ENCODE measurements around the gene AK4. TPM values are rescaled to one million over a fixed set of nuclear protein-coding genes. Genes with fewer than 3 reads are reported as not detected.
A peak's percentile ranks its signal among the peaks of the same experiment; 100 is the strongest.

The AK4 gene
- total RNA-seq, 2 donors from 2014 or later = 14.9 to 21.9 TPM

- H3K4me1 Mint-ChIP-seq (ENCODE audit: low read depth) = peaks cover 53% of the 10 kb centered on the region
- H3K27me3 Mint-ChIP-seq (ENCODE audit: low read depth) = peaks cover 9% of the 10 kb centered on the region
- no peak overlapping the region for H3K27ac Mint-ChIP-seq
- peak overlapping the region; percentile 20 to 76 for H3K4me3 Mint-ChIP-seq
- DNase-seq (no peak), ATAC-seq (replicated peaks in 1 of 2) (peak; percentile 22 to 32)
- no peaks in the 10 kb centered on the region for H3K9me3 Mint-ChIP-seq
- peaks cover 0 to 3% of the 10 kb centered on the region in 2 donors for H3K36me3 Mint-ChIP-seq (ENCODE audit: insufficient read depth in 2 of 2)
Observed at GRCh38 chr1:65214340-65215027, 66.5 kb downstream of the AK4 start.

GRCh38 chr1:65216989-65217388 lies 69.0 kb downstream of the AK4 start:
- Mint-ChIP-seq H3K27ac (no peak overlapping the region), H3K9me3 (no peaks in the 10 kb centered on the region), H3K4me1 (ENCODE audit: low read depth) (peaks cover 47% of the 10 kb centered on the region), H3K4me3 (no peak overlapping the region), H3K27me3 (ENCODE audit: low read depth) (no peaks in the 10 kb centered on the region), H3K36me3 (ENCODE audit: insufficient read depth in 2 of 2) (peaks cover 2 to 4% of the 10 kb centered on the region in 2 donors)
- DNase-seq (no peak), ATAC-seq (replicated peaks in 1 of 2) (no peak)

GRCh38 chr1:65221638-65222339 lies 73.8 kb downstream of the AK4 start:
- no peaks in the 10 kb centered on the region for H3K4me1 Mint-ChIP-seq (ENCODE audit: low read depth)
- no peak for DNase-seq
- H3K9me3 Mint-ChIP-seq = no peaks in the 10 kb centered on the region
- H3K27me3 Mint-ChIP-seq (ENCODE audit: low read depth) = no peaks in the 10 kb centered on the region
- H3K4me3 Mint-ChIP-seq = no peak overlapping the region
- no peak overlapping the region for H3K27ac Mint-ChIP-seq
- H3K36me3 Mint-ChIP-seq (ENCODE audit: insufficient read depth in 2 of 2) = peaks cover 4 to 6% of the 10 kb centered on the region in 2 donors
- ATAC-seq (replicated peaks in 1 of 2) = no peak

GRCh38 chr1:65222340-65222940 lies 74.4 kb downstream of the AK4 start:
- DNase-seq (no peak), ATAC-seq (replicated peaks in 1 of 2) (no peak)
- Mint-ChIP-seq H3K36me3 (ENCODE audit: insufficient read depth in 2 of 2) (peaks cover 4 to 6% of the 10 kb centered on the region in 2 donors), H3K27me3 (ENCODE audit: low read depth) (no peaks in the 10 kb centered on the region), H3K9me3 (no peaks in the 10 kb centered on the region), H3K4me1 (ENCODE audit: low read depth) (no peaks in the 10 kb centered on the region), H3K4me3 (no peak overlapping the region), H3K27ac (no peak overlapping the region)

GRCh38 chr1:65224681-65225091 lies 76.7 kb downstream of the AK4 start:
- Mint-ChIP-seq H3K36me3 (ENCODE audit: insufficient read depth in 2 of 2) (peaks cover 2 to 6% of the 10 kb centered on the region in 2 donors), H3K9me3 (no peaks in the 10 kb centered on the region), H3K4me1 (ENCODE audit: low read depth) (peaks cover under 1% of the 10 kb centered on the region), H3K4me3 (no peak overlapping the region), H3K27me3 (ENCODE audit: low read depth) (peaks cover 6% of the 10 kb centered on the region), H3K27ac (no peak overlapping the region)
- ATAC-seq (replicated peaks in 1 of 2) = no peak
- no peak for DNase-seq

GRCh38 chr1:65225179-65225578 lies 77.2 kb downstream of the AK4 start:
- DNase-seq (no peak), ATAC-seq (replicated peaks in 1 of 2) (no peak)
- H3K4me3 Mint-ChIP-seq = no peak overlapping the region
- peaks cover 2 to 4% of the 10 kb centered on the region in 2 donors for H3K36me3 Mint-ChIP-seq (ENCODE audit: insufficient read depth in 2 of 2)
- peaks cover 6% of the 10 kb centered on the region for H3K27me3 Mint-ChIP-seq (ENCODE audit: low read depth)
- H3K27ac Mint-ChIP-seq = no peak overlapping the region
- H3K9me3 Mint-ChIP-seq = no peaks in the 10 kb centered on the region
- H3K4me1 Mint-ChIP-seq (ENCODE audit: low read depth) = peaks cover 5% of the 10 kb centered on the region

- Mint-ChIP-seq H3K36me3 (ENCODE audit: insufficient read depth in 2 of 2) (peaks cover 2 to 4% of the 10 kb centered on the region in 2 donors), H3K4me1 (ENCODE audit: low read depth) (peaks cover 29% of the 10 kb centered on the region), H3K4me3 (no peak overlapping the region), H3K9me3 (no peaks in the 10 kb centered on the region), H3K27ac (no peak overlapping the region), H3K27me3 (ENCODE audit: low read depth) (peaks cover 6% of the 10 kb centered on the region)
- no peak for ATAC-seq (replicated peaks in 1 of 2)
- DNase-seq = no peak
Observed at GRCh38 chr1:65229201-65229600, 81.2 kb downstream of the AK4 start.

- no peak for ATAC-seq (replicated peaks in 1 of 2)
- Mint-ChIP-seq H3K4me1 (ENCODE audit: low read depth) (peaks cover 29% of the 10 kb centered on the region), H3K27me3 (ENCODE audit: low read depth) (peaks cover 6% of the 10 kb centered on the region), H3K9me3 (no peaks in the 10 kb centered on the region), H3K36me3 (ENCODE audit: insufficient read depth in 2 of 2) (peaks cover 0 to 2% of the 10 kb centered on the region in 2 donors), H3K27ac (no peak overlapping the region), H3K4me3 (no peak overlapping the region)
- DNase-seq = no peak
Observed at GRCh38 chr1:65229754-65230339, 81.8 kb downstream of the AK4 start.

- H3K27ac Mint-ChIP-seq = peak overlapping the region; percentile 16
- H3K36me3 Mint-ChIP-seq (ENCODE audit: insufficient read depth in 2 of 2) = peaks cover under 1 to 2% of the 10 kb centered on the region in 2 donors
- peaks cover 6% of the 10 kb centered on the region for H3K27me3 Mint-ChIP-seq (ENCODE audit: low read depth)
- H3K4me1 Mint-ChIP-seq (ENCODE audit: low read depth) = peaks cover 29% of the 10 kb centered on the region
- H3K9me3 Mint-ChIP-seq = no peaks in the 10 kb centered on the region
- H3K4me3 Mint-ChIP-seq = peak overlapping the region; percentile 46 to 53
- ATAC-seq (replicated peaks in 1 of 2) (peak; percentile 79 to 81), DNase-seq (peak; percentile 15 to 21)
Observed at GRCh38 chr1:65230731-65231481, 82.9 kb downstream of the AK4 start.

GRCh38 chr1:65231718-65232330 lies 83.8 kb downstream of the AK4 start:
- Mint-ChIP-seq H3K27me3 (ENCODE audit: low read depth) (peaks cover 6% of the 10 kb centered on the region), H3K27ac (peak overlapping the region; percentile 72), H3K36me3 (ENCODE audit: insufficient read depth in 2 of 2) (peaks cover 4 to 7% of the 10 kb centered on the region in 2 donors), H3K4me3 (peak overlapping the region; percentile 53 to 71), H3K4me1 (ENCODE audit: low read depth) (peaks cover 29% of the 10 kb centered on the region), H3K9me3 (peaks cover 0 to under 1% of the 10 kb centered on the region in 2 donors)
- DNase-seq (no peak), ATAC-seq (replicated peaks in 1 of 2) (peak; percentile 20 to 37)

GRCh38 chr1:65232461-65232990 lies 84.5 kb downstream of the AK4 start:
- Mint-ChIP-seq H3K4me1 (ENCODE audit: low read depth) (peaks cover 29% of the 10 kb centered on the region), H3K4me3 (peak overlapping the region in 1 of 2 donors; percentile 71), H3K27ac (peak overlapping the region; percentile 72), H3K9me3 (peaks cover 0 to 2% of the 10 kb centered on the region in 2 donors), H3K36me3 (ENCODE audit: insufficient read depth in 2 of 2) (peaks cover 4 to 7% of the 10 kb centered on the region in 2 donors), H3K27me3 (ENCODE audit: low read depth) (peaks cover 6% of the 10 kb centered on the region)
- peak; percentile 47 to 68 for ATAC-seq (replicated peaks in 1 of 2)
- no peak for DNase-seq

GRCh38 chr1:65233782-65234181 lies 85.8 kb downstream of the AK4 start:
- peaks cover 4 to 7% of the 10 kb centered on the region in 2 donors for H3K36me3 Mint-ChIP-seq (ENCODE audit: insufficient read depth in 2 of 2)
- no peak overlapping the region for H3K4me3 Mint-ChIP-seq
- ATAC-seq (replicated peaks in 1 of 2) (no peak), DNase-seq (no peak)
- H3K9me3 Mint-ChIP-seq = peaks cover 0 to 2% of the 10 kb centered on the region in 2 donors
- H3K27me3 Mint-ChIP-seq (ENCODE audit: low read depth) = peaks cover 4% of the 10 kb centered on the region
- H3K27ac Mint-ChIP-seq = no peak overlapping the region
- H3K4me1 Mint-ChIP-seq (ENCODE audit: low read depth) = peaks cover 29% of the 10 kb centered on the region
